Measurements from ENCODE around the gene CFTR.
A peak's percentile ranks its signal among the peaks of the same experiment; 100 is the strongest.
"Not testable (repeated sequence)": the region's sequence is repeated elsewhere in the genome, so short reads cannot be mapped to it uniquely, and the experiment has no call there.

CFTR gene

GRCh38 chr7:117479225-117480054 lies at the start of gene CFTR:
Gene CFTR, plus strand, starts transcription at chr7:117480025. Its CDS starts 70 bp downstream, at chr7:117480095.
- DNase-seq, result no peak

- no peak for DNase-seq
Observed at GRCh38 chr7:117435475-117436043, 44.3 kb upstream of the CFTR start.

GRCh38 chr7:117444646-117445045 lies 35.2 kb upstream of the CFTR start:
- DNase-seq, result no peak

- DNase-seq, result no peak
Observed at GRCh38 chr7:117445206-117445605, 34.6 kb upstream of the CFTR start.

- DNase-seq, result no peak
Observed at GRCh38 chr7:117446220-117446815, 33.5 kb upstream of the CFTR start.

GRCh38 chr7:117448655-117449054 lies 31.2 kb upstream of the CFTR start:
- DNase-seq, result no peak

- peak; percentile 32 for DNase-seq
Observed at GRCh38 chr7:117458977-117459583, 20.7 kb upstream of the CFTR start.

GRCh38 chr7:117459735-117460134 lies 20.1 kb upstream of the CFTR start:
- no peak for DNase-seq

- not testable (repeated sequence) for DNase-seq
Observed at GRCh38 chr7:117460815-117461214, 19.0 kb upstream of the CFTR start.

GRCh38 chr7:117468174-117468573 lies 11.7 kb upstream of the CFTR start:
- DNase-seq, result no peak

- peak; percentile 29 for DNase-seq
Observed at GRCh38 chr7:117470777-117471176, 9.0 kb upstream of the CFTR start.

GRCh38 chr7:117472335-117472734 lies 7.5 kb upstream of the CFTR start:
- DNase-seq, result no peak

- DNase-seq, result no peak
Observed at GRCh38 chr7:117476557-117477215, 3.1 kb upstream of the CFTR start.

GRCh38 chr7:117478836-117479224 lies 995 bp upstream of the CFTR start:
- no peak for DNase-seq

GRCh38 chr7:117480055-117480362 lies 184 bp downstream of the CFTR start:
- DNase-seq, result no peak

GRCh38 chr7:117480978-117481377 lies 1.2 kb downstream of the CFTR start:
- no peak for DNase-seq

- DNase-seq, result no peak
Observed at GRCh38 chr7:117485118-117485620, 5.3 kb downstream of the CFTR start.

GRCh38 chr7:117489016-117489415 lies 9.2 kb downstream of the CFTR start:
- DNase-seq, result no peak

GRCh38 chr7:117489430-117489829 lies 9.6 kb downstream of the CFTR start:
- DNase-seq, result no peak

- no peak for DNase-seq
Observed at GRCh38 chr7:117489911-117490310, 10.1 kb downstream of the CFTR start.

- no peak for DNase-seq
Observed at GRCh38 chr7:117492649-117493048, 12.8 kb downstream of the CFTR start.

- DNase-seq, result no peak
Observed at GRCh38 chr7:117493460-117493859, 13.6 kb downstream of the CFTR start.

GRCh38 chr7:117495308-117495707 lies 15.5 kb downstream of the CFTR start:
- no peak for DNase-seq
